CD4-positive, alpha-beta memory T cell (primary cell): Measurements from ENCODE around the gene URGCP. TPM values are rescaled to one million over a fixed set of nuclear protein-coding genes. Genes with fewer than 3 reads are reported as not detected.

Source experiments
- CTCF ChIA-PET: fragments of 350-600 bp; sonication (Branson Sonifier 250); formaldehyde crosslinking; loops from one replicate; lab custom pipeline; 2021; ENCODE audit warnings: inconsistent platforms; ENCODE audit not compliant: partially characterized antibody; lab: Charles Lee
- POLR2A ChIA-PET: fragments of 350-600 bp; sonication (Branson Sonifier 250); formaldehyde crosslinking; loops from one replicate; lab custom pipeline; 2021; ENCODE audit not compliant: partially characterized antibody; lab: Charles Lee
- DNase-seq, 5 donors: peaks; one replicate each; pipeline versions ENCODE4 v3.0.0 to v3.0.0-alpha.2; 2020 to 2022; ENCODE audit warnings: mixed read lengths in 1 of 5
- H3K27ac ChIP-seq: one replicate; pipeline ENCODE4 v1.7.0; 2013; ENCODE audit warnings: low read depth, low read length
- H3K27me3 ChIP-seq: 2 replicates; pipeline ENCODE4 v1.7.0; 2013; ENCODE audit warnings: mild to moderate bottlenecking, low read length, moderate library complexity; ENCODE audit not compliant: insufficient read depth
- H3K36me3 ChIP-seq: 2 replicates; pipeline ENCODE4 v1.7.0; 2013; ENCODE audit warnings: mild to moderate bottlenecking, low read length, moderate library complexity; ENCODE audit not compliant: insufficient read depth
- H3K4me1 ChIP-seq: 2 replicates; pipeline ENCODE4 v1.7.0; 2013; ENCODE audit warnings: mild to moderate bottlenecking, low read length, moderate library complexity; ENCODE audit not compliant: insufficient read depth
- H3K4me3 ChIP-seq, 2 donors: one replicate each; pipeline ENCODE4 v1.7.0; 2013; ENCODE audit warnings: low read length in 2 of 2, mild to moderate bottlenecking in 1 of 2
- H3K9me3 ChIP-seq, 2 donors: one replicate each; pipeline ENCODE4 v1.7.0; 2013; ENCODE audit warnings: low read length in 2 of 2, control low read depth in 1 of 2; ENCODE audit not compliant: control insufficient read depth in 1 of 2
- H3K27ac Mint-ChIP-seq, 7 donors: one replicate each; pipeline ENCODE4 v1.8.0; 2020 to 2021; ENCODE audit warnings: mixed read lengths in 7 of 7, mild to moderate bottlenecking in 6 of 7, inconsistent platforms in 3 of 7, moderate library complexity in 3 of 7
- H3K27me3 Mint-ChIP-seq, 2 donors: one replicate each; pipeline ENCODE4 v1.8.0; 2020 to 2021; ENCODE audit warnings: mixed read lengths in 2 of 2
- H3K36me3 Mint-ChIP-seq, 2 donors: one replicate each; pipeline ENCODE4 v1.8.0; 2020 to 2021; ENCODE audit warnings: mixed read lengths in 2 of 2, inconsistent platforms in 1 of 2, mild to moderate bottlenecking in 1 of 2
- H3K4me1 Mint-ChIP-seq, 4 donors: one replicate each; pipeline ENCODE4 v1.8.0; 2020 to 2021; ENCODE audit warnings: mixed read lengths in 4 of 4, mild to moderate bottlenecking in 1 of 4
- H3K4me3 Mint-ChIP-seq, 8 donors: one replicate each; pipeline ENCODE4 v1.8.0; 2020 to 2021; ENCODE audit warnings: mixed read lengths in 8 of 8, mild to moderate bottlenecking in 7 of 8, moderate library complexity in 6 of 8, inconsistent platforms in 3 of 8
- H3K9me3 Mint-ChIP-seq, 8 donors: one replicate each; pipeline ENCODE4 v1.8.0; 2020 to 2021; ENCODE audit warnings: mixed read lengths in 8 of 8, mild to moderate bottlenecking in 5 of 8, inconsistent platforms in 3 of 8, moderate library complexity in 1 of 8
- intact Hi-C: fragments of 100-400 bp; cut with micrococcal nuclease; formaldehyde crosslinking; loops from one replicate; pipeline ENCODE4 v1.15.1; 2023
- polyA plus RNA-seq, 2 donors: library from polyadenylated mRNA; unstranded; fragments of 300-500 nt; fragmentation: Illumina TruSeq; gene quantifications; one replicate each; pipeline ENCODE4 v1.2.3, GENCODE V29; 2021
- total RNA-seq, 2 experiments: library from RNA; stranded (reverse); gene quantifications; one replicate each; pipeline ENCODE4 v1.2.3, GENCODE V29; 2021

URGCP gene
- total and polyA plus RNA-seq, 4 experiments from 2014 or later, result 17.1 to 36.1 (median 32.2) TPM

DNA sequence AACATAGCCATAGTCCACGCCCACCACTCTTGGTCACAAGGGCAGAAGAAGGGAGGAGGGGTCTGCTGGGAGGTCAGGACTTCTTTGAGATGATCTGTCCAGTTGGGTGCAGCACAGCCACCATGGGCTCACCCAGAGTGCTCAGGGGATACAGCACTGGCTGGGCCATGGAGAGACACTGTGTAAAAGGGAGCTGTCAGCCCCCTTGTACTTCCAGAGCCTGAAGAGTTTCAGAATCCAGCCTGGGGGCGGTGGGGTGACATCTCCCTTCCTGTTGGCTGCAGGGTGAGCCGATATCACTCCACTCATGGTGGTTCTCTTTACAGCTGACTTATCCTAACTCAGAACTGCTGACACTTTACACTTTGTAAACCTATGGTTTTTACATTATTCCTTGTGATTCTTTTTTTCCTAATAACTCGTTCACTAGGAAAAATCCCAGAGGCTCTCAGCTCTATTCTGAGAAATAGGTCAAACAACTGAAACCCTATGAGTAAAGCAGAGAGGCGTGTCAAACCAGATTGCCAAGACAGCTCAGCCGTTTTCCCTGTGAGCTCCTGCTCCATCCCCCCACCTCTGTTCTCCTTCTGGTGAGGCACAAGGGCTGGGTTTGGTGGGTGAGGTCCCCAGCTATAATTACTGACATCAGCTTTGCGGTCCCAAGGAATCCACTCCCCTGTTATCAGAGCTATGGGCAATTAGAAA lies 33.8 kb downstream of the URGCP start:
- Histone ChIP-seq H3K9me3 (no peaks in the 10 kb centered on the region), H3K27me3 (no peaks in the 10 kb centered on the region), H3K36me3 (peaks cover 21% of the 10 kb centered on the region), H3K4me1 (peaks cover 20% of the 10 kb centered on the region), H3K27ac (no peak overlapping the region), H3K4me3 (no peak overlapping the region)
- Mint-ChIP-seq H3K27ac (no peak overlapping the region), H3K9me3 (peaks cover 0 to 2% (median 0%) of the 10 kb centered on the region in 8 donors), H3K27me3 (no peaks in the 10 kb centered on the region), H3K36me3 (peaks cover 20 to 42% of the 10 kb centered on the region in 2 donors), H3K4me1 (peaks cover 8 to 31% (median 18%) of the 10 kb centered on the region in 4 donors), H3K4me3 (no peak overlapping the region)
- intact Hi-C loops, result no loop called here
- ChIA-PET POLR2A (no interaction called here), CTCF (no interaction called here)
- no peak for DNase-seq

DNA sequence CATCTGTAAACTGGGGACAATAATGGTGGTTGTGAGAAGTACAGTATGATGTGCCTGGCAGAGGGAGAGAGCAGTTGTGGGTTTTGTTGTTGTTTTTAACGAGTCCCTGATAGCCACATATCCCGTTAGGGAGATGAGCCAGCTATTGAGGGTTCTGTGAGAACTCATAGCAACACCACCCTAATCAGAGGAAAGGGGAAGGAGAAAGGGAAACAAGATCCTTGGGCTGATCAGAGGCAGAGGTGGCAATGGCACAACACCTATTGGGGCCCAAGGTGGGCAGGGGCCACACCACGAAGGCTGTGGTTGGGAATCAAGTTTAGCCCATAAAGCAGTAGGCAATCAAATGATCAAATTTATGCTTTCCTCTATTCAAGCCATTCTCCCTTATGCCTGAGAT lies 35.3 kb downstream of the URGCP start:
- no peak overlapping the region for H3K27ac Mint-ChIP-seq
- POLR2A ChIA-PET, result no interaction called here
- H3K9me3 ChIP-seq, result no peaks in the 10 kb centered on the region

DNA sequence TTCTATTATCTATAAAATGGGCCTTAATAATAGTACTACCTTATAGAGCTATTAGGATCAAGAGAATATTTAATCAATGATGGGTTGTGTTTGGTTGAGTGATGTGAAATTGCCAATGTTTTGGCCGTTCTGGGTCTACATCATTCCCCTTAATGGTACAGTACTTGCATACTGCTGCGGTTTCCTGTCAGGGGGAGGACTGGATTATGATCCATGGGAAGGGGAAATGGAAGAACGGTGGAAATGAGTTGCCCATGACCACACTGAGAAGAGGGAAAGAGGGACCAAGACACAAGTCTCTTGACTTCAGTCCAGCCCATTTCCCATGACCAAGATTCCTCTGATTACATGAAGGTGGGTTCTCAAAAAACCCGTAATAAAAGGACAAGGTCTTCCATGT lies 36.1 kb downstream of the URGCP start:
- H3K4me1 ChIP-seq, result peaks cover 20% of the 10 kb centered on the region
- Mint-ChIP-seq H3K36me3 (peaks cover 21 to 38% of the 10 kb centered on the region in 2 donors), H3K4me1 (peaks cover 8 to 31% (median 18%) of the 10 kb centered on the region in 4 donors), H3K27ac (peak overlapping the region in 1 of 7 donors; percentile 84), H3K27me3 (no peaks in the 10 kb centered on the region), H3K9me3 (peaks cover 0 to 2% (median 0%) of the 10 kb centered on the region in 8 donors), H3K4me3 (peak overlapping the region; percentile 17 to 93 (median 61))
- no peak overlapping the region for H3K4me3 ChIP-seq
- POLR2A ChIA-PET, result interaction anchor here (0.9 to 1.8 kb wide), 2 partner anchors 10 to 54 kb away, joined by 4 to 10 read pairs; no protein-coding TSS in a partner anchor
- no peak for DNase-seq
- no peaks in the 10 kb centered on the region for H3K27me3 ChIP-seq
- H3K27ac ChIP-seq, result no peak overlapping the region
- CTCF ChIA-PET, result no interaction called here
- H3K36me3 ChIP-seq, result peaks cover 15% of the 10 kb centered on the region
- intact Hi-C loops, result no loop called here
- no peaks in the 10 kb centered on the region for H3K9me3 ChIP-seq

More for the DNA sequence above, 35.3 kb downstream of the URGCP start:
- Mint-ChIP-seq H3K4me3 (peak overlapping the region in 6 of 8 donors; percentile 2 to 66 (median 35)), H3K4me1 (peaks cover 8 to 31% (median 18%) of the 10 kb centered on the region in 4 donors), H3K36me3 (peaks cover 21 to 39% of the 10 kb centered on the region in 2 donors), H3K9me3 (peaks cover 0 to 2% (median 0%) of the 10 kb centered on the region in 8 donors), H3K27me3 (no peaks in the 10 kb centered on the region)
- Histone ChIP-seq H3K4me1 (peaks cover 20% of the 10 kb centered on the region), H3K36me3 (peaks cover 16% of the 10 kb centered on the region), H3K4me3 (no peak overlapping the region), H3K27me3 (no peaks in the 10 kb centered on the region), H3K27ac (no peak overlapping the region)
- CTCF ChIA-PET, result no interaction called here
- intact Hi-C loops, result no loop called here
- DNase-seq, result no peak

DNA sequence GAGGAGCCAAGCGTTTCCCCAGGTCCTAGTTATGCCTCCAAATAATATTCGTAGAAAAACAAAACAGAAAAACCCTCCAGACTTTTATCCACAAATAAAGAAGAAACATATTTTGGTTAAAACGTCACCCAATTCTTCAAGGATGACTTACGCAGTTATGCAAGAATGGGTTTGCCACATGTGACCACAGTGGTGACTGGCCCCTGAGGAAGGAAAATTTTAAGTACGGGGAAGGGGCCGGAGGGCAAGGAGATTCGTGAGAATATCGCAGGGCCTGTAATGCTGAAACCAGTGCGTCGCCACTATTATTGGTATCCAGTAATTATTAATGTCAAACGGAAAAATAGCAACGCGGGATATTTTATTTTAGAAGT lies 36.5 kb downstream of the URGCP start:
- Mint-ChIP-seq H3K27ac (peak overlapping the region; percentile 87 to 95 (median 93)), H3K27me3 (no peaks in the 10 kb centered on the region), H3K36me3 (peaks cover 21 to 37% of the 10 kb centered on the region in 2 donors), H3K4me1 (peaks cover 8 to 31% (median 18%) of the 10 kb centered on the region in 4 donors), H3K9me3 (no peaks in the 10 kb centered on the region), H3K4me3 (peak overlapping the region; percentile 91 to 97 (median 93))
- H3K4me1 ChIP-seq, result peaks cover 20% of the 10 kb centered on the region
- H3K27me3 ChIP-seq, result no peaks in the 10 kb centered on the region
- intact Hi-C loops, result loop anchor here (1.0 to 5.0 kb wide), 3 partner anchors 36 to 252 kb away; partner anchors contain the start of genes POLD2, UBE2D4 and URGCP
- POLR2A ChIA-PET, result interaction anchor here (0.6 to 1.9 kb wide), 15 partner anchors 10 to 938 kb away, joined by 3 to 15 read pairs (median 5); partner anchors contain the start of genes MRPL32, POLD2, PSMA2 and UBE2D4
- DNase-seq, result no peak
- H3K9me3 ChIP-seq, result no peaks in the 10 kb centered on the region
- H3K27ac ChIP-seq, result peak overlapping the region; percentile 54
- CTCF ChIA-PET, result interaction anchor here (1.8 kb wide), 1 partner anchor 32 kb away, joined by 8 read pairs; no protein-coding TSS in a partner anchor
- H3K4me3 ChIP-seq, result peak overlapping the region; percentile 79 to 86
- H3K36me3 ChIP-seq, result peaks cover 17% of the 10 kb centered on the region

DNA sequence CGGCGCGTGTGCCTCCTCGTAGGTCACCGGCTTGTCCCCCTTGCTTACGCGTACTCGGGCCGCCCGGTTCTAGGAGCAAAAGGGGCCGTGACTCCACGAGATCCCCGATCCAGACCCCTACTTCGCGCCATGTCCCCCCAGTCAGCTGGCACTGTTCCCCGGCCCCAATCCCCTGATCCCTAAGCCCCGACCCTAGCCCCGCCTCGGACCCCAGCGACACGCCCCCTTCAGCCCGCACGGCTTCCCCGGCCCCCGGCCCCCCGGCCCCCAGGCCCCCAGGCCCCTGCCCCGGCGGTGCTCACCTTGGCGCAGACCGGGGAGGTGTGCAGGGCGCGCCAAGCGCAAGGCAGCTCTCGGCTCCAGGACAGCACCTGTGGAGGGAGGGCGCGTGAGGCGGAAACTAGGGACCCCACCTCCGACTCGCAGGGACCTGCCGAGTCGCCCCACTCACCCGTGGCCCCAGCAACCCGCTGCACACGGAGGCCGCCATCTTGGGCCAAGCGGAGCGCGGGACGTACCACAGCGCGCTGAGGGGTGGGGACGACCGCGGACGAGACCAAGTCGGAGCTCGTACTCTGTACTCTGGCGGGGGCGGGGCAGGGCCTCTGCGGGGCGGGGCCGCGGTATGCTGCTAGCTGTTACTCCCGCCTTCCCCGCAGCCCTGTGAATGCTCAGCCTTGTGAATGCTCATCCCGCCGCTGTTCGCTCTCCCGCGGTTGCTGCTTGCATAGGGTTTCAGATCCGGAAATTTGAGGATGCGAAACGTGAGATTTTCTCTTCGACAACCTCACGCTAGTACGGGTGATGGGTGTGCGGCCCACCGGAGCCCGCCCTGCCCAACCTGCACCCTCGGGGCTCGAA lies 37.2 kb downstream of the URGCP start, which contains the start of gene MRPS24:
TSS of gene MRPS24 (minus strand) at position 512 of the 861 bp plus-strand sequence. CDS start at position 490, 22 bp downstream.
- H3K9me3 Mint-ChIP-seq, result no peaks in the 10 kb centered on the region
- Histone ChIP-seq H3K27ac (peak within 1 kb of the TSS; percentile 54), H3K4me3 (peak within 1 kb of the TSS; percentile 79 to 86), H3K4me1 (peaks cover 20% of the 10 kb centered on the region), H3K27me3 (no peaks in the 10 kb centered on the region), H3K36me3 (peaks cover 17% of the 10 kb centered on the region), H3K9me3 (no peaks in the 10 kb centered on the region)
- peaks cover 8 to 31% (median 18%) of the 10 kb centered on the region in 4 donors for H3K4me1 Mint-ChIP-seq
- CTCF ChIA-PET, result interaction anchor here (1.1 to 1.8 kb wide), 2 partner anchors 30 to 31 kb away, joined by 3 to 8 read pairs; no protein-coding TSS in a partner anchor
- POLR2A ChIA-PET, result interaction anchor here (0.6 to 1.9 kb wide), 17 partner anchors 9 to 937 kb away, joined by 3 to 15 read pairs (median 5); partner anchors contain the start of genes MRPL32, POLD2, PSMA2 and STK17A
- DNase-seq, result peak; percentile 91 to 94 (median 91)
- intact Hi-C loops, result loop anchor here (1.0 to 5.0 kb wide), 3 partner anchors 37 to 253 kb away; partner anchors contain the start of genes POLD2, UBE2D4 and URGCP
- peaks cover 21 to 37% of the 10 kb centered on the region in 2 donors for H3K36me3 Mint-ChIP-seq
- peak within 1 kb of the TSS; percentile 91 to 97 (median 93) for H3K4me3 Mint-ChIP-seq
- no peaks in the 10 kb centered on the region for H3K27me3 Mint-ChIP-seq
- peak within 1 kb of the TSS; percentile 89 to 95 (median 94) for H3K27ac Mint-ChIP-seq

DNA sequence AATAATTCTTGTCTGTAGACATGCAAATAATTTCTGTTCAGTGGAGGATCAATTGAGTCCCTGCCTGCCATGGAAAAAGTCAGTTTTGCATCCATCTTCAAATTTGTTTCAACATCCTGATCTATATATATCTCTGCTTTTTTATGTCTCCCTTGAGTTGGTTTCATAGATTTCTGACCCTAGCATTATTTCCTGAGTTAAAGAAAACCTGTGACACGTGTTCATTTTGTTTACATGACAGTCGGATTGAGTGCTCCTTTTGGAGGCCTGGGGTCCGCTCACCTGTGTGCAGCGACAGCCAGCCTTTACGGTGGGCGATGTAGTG lies 37.8 kb downstream of the URGCP start:
- peaks cover 20% of the 10 kb centered on the region for H3K4me1 ChIP-seq
- Mint-ChIP-seq H3K27me3 (no peaks in the 10 kb centered on the region), H3K36me3 (peaks cover 21 to 37% of the 10 kb centered on the region in 2 donors), H3K27ac (peak overlapping the region; percentile 73 to 94 (median 88)), H3K4me1 (peaks cover 8 to 31% (median 18%) of the 10 kb centered on the region in 4 donors), H3K9me3 (no peaks in the 10 kb centered on the region), H3K4me3 (peak overlapping the region; percentile 91 to 96 (median 93))
- H3K4me3 ChIP-seq, result peak overlapping the region; percentile 48 to 59
- CTCF ChIA-PET, result interaction anchor here (1.1 to 1.8 kb wide), 2 partner anchors 29 to 31 kb away, joined by 3 to 8 read pairs; no protein-coding TSS in a partner anchor
- H3K9me3 ChIP-seq, result no peaks in the 10 kb centered on the region
- POLR2A ChIA-PET, result interaction anchor here (0.7 to 1.9 kb wide), 5 partner anchors 11 to 286 kb away, joined by 3 to 15 read pairs (median 7); partner anchors contain the start of genes STK17A and UBE2D4
- H3K36me3 ChIP-seq, result peaks cover 17% of the 10 kb centered on the region
- peak in 3 of 5 donors; percentile 1 to 13 (median 11) for DNase-seq
- no peaks in the 10 kb centered on the region for H3K27me3 ChIP-seq
- H3K27ac ChIP-seq, result peak overlapping the region; percentile 54
- intact Hi-C loops, result loop anchor here (1.0 to 5.0 kb wide), 3 partner anchors 38 to 254 kb away; partner anchors contain the start of genes POLD2, UBE2D4 and URGCP
